GM12878 (cell line): ENCODE results near the gene ANKRD33B. TPM values are rescaled to one million over a fixed set of nuclear protein-coding genes. Genes with fewer than 3 reads are reported as not detected.

ENCODE experiments used
- ATAC-seq: fragments of 200-7000 bp; cut with Tn5 transposase; 3 replicates; pipeline ENCODE4 v1.9.1; 2020; ENCODE audit warnings: mild to moderate bottlenecking, moderate library complexity
- BruUV-seq: library from RNA; stranded (reverse); fragments of 400-500 nt; replicated peaks from 2 replicates; lab custom pipeline; 2021; lab: Mats Ljungman, UMichigan
- CTCF ChIA-PET: fragments of 300-600 bp; sonication (Branson Sonifier 250); formaldehyde crosslinking; extraction: SDS; loops from one replicate; lab custom pipeline; 2021; ENCODE audit warnings: inconsistent platforms; lab: Yijun Ruan, JAX
- POLR2A ChIA-PET: fragments of 350-600 bp; formaldehyde crosslinking; extraction: SDS; loops from one replicate; lab custom pipeline; 2021; ENCODE audit warnings: inconsistent platforms; lab: Charles Lee
- RAD21 ChIA-PET: fragments of 300-600 bp; sonication (Branson Sonifier 250); formaldehyde crosslinking; loops from one replicate; lab custom pipeline; 2023; ENCODE audit warnings: antibody characterized with exemption; ENCODE audit not compliant: unreplicated experiment; lab: Charles Lee
- SMC1A ChIA-PET: fragments of 300-600 bp; sonication (Branson Sonifier 250); formaldehyde crosslinking; loops from one replicate; lab custom pipeline; 2023; ENCODE audit not compliant: unreplicated experiment, uncharacterized antibody; lab: Charles Lee
- DNase-seq: peaks from one replicate; pipeline ENCODE4 v3.0.0-alpha.2; 2011; ENCODE audit warnings: low read depth, low spot score
- FAIRE-seq: peaks from 3 replicates; lab custom pipeline; 2011; peaks lifted over from hg19 to GRCh38; lab: Jason Lieb, UNC
- H2AFZ ChIP-seq: 2 replicates; pipeline ENCODE4 v1.6.0; 2011; ENCODE audit warnings: low read depth, low read length, control low read depth; ENCODE audit not compliant: control insufficient read depth
- H3K27ac ChIP-seq: 2 replicates; pipeline ENCODE4 v1.5.1; 2011; ENCODE audit warnings: control low read depth; ENCODE audit not compliant: control insufficient read depth, insufficient read depth
- H3K27me3 ChIP-seq, 2 experiments: replicated peaks in 1 of 2; 2 replicates each; pipeline versions ENCODE4 v1.6.0 to v1.6.1; 2011; ENCODE audit warnings: low read length in 1 of 2; ENCODE audit not compliant: control insufficient read depth in 2 of 2, insufficient read depth in 2 of 2
- H3K36me3 ChIP-seq, 2 experiments: 2 replicates each; pipeline ENCODE4 v1.5.1; 2011; ENCODE audit warnings: low read length in 1 of 2; ENCODE audit not compliant: control insufficient read depth in 2 of 2, insufficient read depth in 2 of 2
- H3K4me1 ChIP-seq: 2 replicates; pipeline ENCODE4 v1.6.1; 2011; ENCODE audit warnings: mild to moderate bottlenecking, low read length, moderate library complexity, mixed read lengths; ENCODE audit not compliant: control insufficient read depth, insufficient read depth
- H3K4me2 ChIP-seq: 2 replicates; pipeline ENCODE4 v1.6.0; 2011; ENCODE audit warnings: control low read depth; ENCODE audit not compliant: control insufficient read depth, insufficient read depth
- H3K4me3 ChIP-seq: fragments of 200-600 bp; sonication (generic); 2 replicates; pipeline ENCODE4 v1.5.1; 2016
- H3K79me2 ChIP-seq: 2 replicates; pipeline ENCODE4 v1.6.0; 2011; ENCODE audit warnings: low read length; ENCODE audit not compliant: control insufficient read depth, insufficient read depth
- H3K9ac ChIP-seq: 2 replicates; pipeline ENCODE4 v1.8.0; 2011; ENCODE audit warnings: low read length, control low read depth, mixed read lengths; ENCODE audit not compliant: control insufficient read depth, insufficient read depth
- H3K9me3 ChIP-seq: replicated peaks from 3 replicates; pipeline ENCODE4 v1.5.1; 2011; ENCODE audit warnings: mild to moderate bottlenecking, low read length; ENCODE audit not compliant: control insufficient read depth, insufficient read depth
- H4K20me1 ChIP-seq: 2 replicates; pipeline ENCODE4 v1.6.0; 2011; ENCODE audit not compliant: control insufficient read depth, insufficient read depth
- BCL11A ChIP-seq: IDR thresholded peaks from 2 replicates; pipeline ENCODE4 v1.6.1; 2011; ENCODE audit warnings: low read depth, low read length
- CBFB ChIP-seq: IDR thresholded peaks from 2 replicates; pipeline ENCODE4 v1.6.1; 2016; ENCODE audit warnings: antibody characterized with exemption, low read depth
- CREM ChIP-seq: IDR thresholded peaks from 2 replicates; pipeline ENCODE4 v1.6.1; 2014; ENCODE audit warnings: antibody characterized with exemption, low read depth
- EED ChIP-seq: sonication (generic); IDR thresholded peaks from 2 replicates; pipeline ENCODE4 v1.6.1; 2016; ENCODE audit warnings: antibody characterized with exemption, low read depth
- ETV6 ChIP-seq, 2 experiments: fragments of 450-650 bp in 1 of 2; IDR thresholded peaks in 1 of 2; conservative IDR thresholded peaks in 1 of 2; 2 replicates each; pipeline ENCODE4 v1.6.1; 2014; ENCODE audit warnings: antibody characterized with exemption in 1 of 2, borderline replicate concordance in 1 of 2, low read depth in 1 of 2, mild to moderate bottlenecking in 1 of 2, moderate library complexity in 1 of 2
- FOXM1 ChIP-seq: IDR thresholded peaks from 2 replicates; pipeline ENCODE4 v1.6.1; 2012; ENCODE audit warnings: low read depth, mild to moderate bottlenecking, inconsistent platforms, low read length, moderate library complexity
- GATAD2B ChIP-seq: fragments of 450-650 bp; conservative IDR thresholded peaks from 2 replicates; pipeline ENCODE4 v1.6.1; 2017; ENCODE audit warnings: low read depth, mild to moderate bottlenecking, moderate library complexity
- IKZF2 ChIP-seq, 2 experiments: fragments of 450-650 bp; IDR thresholded peaks; 2 replicates each; pipeline ENCODE4 v1.6.1; 2017; ENCODE audit warnings: mild to moderate bottlenecking in 2 of 2, moderate library complexity in 2 of 2
- JUND ChIP-seq: IDR thresholded peaks from 2 replicates; pipeline ENCODE4 v1.6.1; 2012; ENCODE audit warnings: low read depth, mild to moderate bottlenecking, low read length, improper control_type of control experiment, moderate library complexity
- MEF2A ChIP-seq: IDR thresholded peaks from 2 replicates; pipeline ENCODE4 v1.6.1; 2011; ENCODE audit warnings: low read depth, mild to moderate bottlenecking, low read length, moderate library complexity; ENCODE audit not compliant: insufficient read depth
- NBN ChIP-seq: fragments of 450-650 bp; IDR thresholded peaks from 2 replicates; pipeline ENCODE4 v1.6.1; 2016
- NR2F1 ChIP-seq: fragments of 450-650 bp; conservative IDR thresholded peaks from 2 replicates; pipeline ENCODE4 v1.6.1; 2017; ENCODE audit warnings: mild to moderate bottlenecking
- RUNX3 ChIP-seq: IDR thresholded peaks from 2 replicates; pipeline ENCODE4 v1.6.1; 2012; ENCODE audit warnings: low read length, inconsistent platforms
- SMARCA5 ChIP-seq: fragments of 450-650 bp; IDR thresholded peaks from 2 replicates; pipeline ENCODE4 v1.6.1; 2017; ENCODE audit warnings: mild to moderate bottlenecking
- SREBF2 ChIP-seq: IDR thresholded peaks from 2 replicates; pipeline ENCODE4 v1.6.1; 2012; ENCODE audit warnings: mild to moderate bottlenecking, low read length
- TCF12 ChIP-seq: IDR thresholded peaks from 2 replicates; pipeline ENCODE4 v1.6.1; 2011; ENCODE audit warnings: low read depth, mild to moderate bottlenecking, low read length
- ZNF384 ChIP-seq: IDR thresholded peaks from 2 replicates; pipeline ENCODE4 v1.6.1; 2012; ENCODE audit warnings: low read depth, mild to moderate bottlenecking, low read length, improper control_type of control experiment, borderline replicate concordance
- WGBS: methylation state at CpG from one replicate; pipeline ENCODE4 v1.1.6; 2016; ENCODE audit warnings: low lambda C conversion rate; ENCODE audit not compliant: insufficient replicate concordance, insufficient coverage; ENCODE audit errors: missing lambda C conversion rate; 5-methylcytosine and 5-hydroxymethylcytosine counted together
- in situ Hi-C: fragments of 300-500 bp; cut with MboI; formaldehyde crosslinking; loops from 9 replicates; pipeline ENCODE4 v1.14.3; 2018; ENCODE audit warnings: mixed read lengths
- intact Hi-C: fragments of 100-400 bp; cut with micrococcal nuclease; formaldehyde crosslinking; loops from one replicate; pipeline ENCODE4 v1.14.2; 2022; ENCODE audit not compliant: unreplicated experiment
- polyA plus RNA-seq, 11 experiments: library from polyadenylated mRNA; depleted of rRNA in 4 of 11; unstranded in 6 of 11; stranded (reverse) in 5 of 11; fragments of >200 nt; fragmentation: Nextera tagmentation in 4 of 11; fragmentation: Illumina TruSeq in 1 of 11; extraction: Ambion mirVana in 4 of 11; extraction: Trizol in 1 of 11; gene quantifications; 1 replicate in 1 of 11; 2 replicates in 10 of 11; pipeline versions ENCODE4 v1.2.1 to v1.2.3, GENCODE V29; 2011 to 2016; ENCODE audit warnings: inconsistent platforms in 2 of 11, missing spikeins in 2 of 11, low read depth in 1 of 11
- total RNA-seq, 4 experiments: library from RNA; depleted of rRNA in 3 of 4; stranded (reverse); fragments of >200 nt in 3 of 4; fragmentation: Illumina TruSeq in 1 of 4; extraction: Trizol in 1 of 4; gene quantifications; 2 replicates each; pipeline versions ENCODE4 v1.2.1 to v1.2.3, GENCODE V29; 2013 to 2021

Gene ANKRD33B
- total and polyA plus RNA-seq, 10 of the 15 experiments (the other 5 are each of a cell fraction or from before 2014, with no cell fraction given), result 4.9 to 61.6 (median 15.6) TPM

- Histone ChIP-seq H3K4me3 (peak overlapping the region; percentile 46; the same call in 1 of the 2 replicates), H3K9me3 (no peaks in the 10 kb centered on the region), H3K36me3 (peaks cover 7 to 8% of the 10 kb centered on the region in 2 experiments; a peak in 3 of 4 replicates), H2AFZ (no peak overlapping the region), H3K4me1 (peaks cover 65% of the 10 kb centered on the region), H3K27me3 (no peaks in the 10 kb centered on the region), H3K9ac (peak overlapping the region; percentile 48), H3K27ac (peak overlapping the region; percentile 77), H4K20me1 (peaks cover 3% of the 10 kb centered on the region; the same call in 1 of the 2 replicates), H3K79me2 (peaks cover 92% of the 10 kb centered on the region), H3K4me2 (peak overlapping the region; percentile 80)
- no TSS peak for BruUV-seq
- POLR2A ChIA-PET, result interaction anchor here (0.6 to 5.3 kb wide), 11 partner anchors 8 to 57 kb away, joined by 3 to 53 read pairs (median 7); partner anchors contain the start of gene ANKRD33B
- peak; percentile 13 for FAIRE-seq
- in situ Hi-C loops (no loop called here), intact Hi-C loops (loop anchor here (1.0 to 10.0 kb wide), 4 partner anchors 13 to 223 kb away; partner anchors contain the start of genes ANKRD33B and MARCHF6)
- 94% methylated on average over 1 of the region's 1 CpG for WGBS
- DNase-seq, result no peak
- 0 out of 2 replicates have a peak, but pooled peaks have one; percentile 9 for TF ChIP-seq FOXM1
- no peak for TF ChIP-seq SREBF2
- ATAC-seq, result peak; percentile 45
- RAD21 ChIA-PET, result interaction anchor here (1.0 to 6.1 kb wide), 17 partner anchors 9 to 123 kb away, joined by 3 to 54 read pairs (median 5); partner anchors contain the start of gene ANKRD33B
- CTCF ChIA-PET, result interaction anchor here (0.7 to 5.1 kb wide), 16 partner anchors 9 to 125 kb away, joined by 3 to 83 read pairs (median 8); no protein-coding TSS in a partner anchor
- SMC1A ChIA-PET, result interaction anchor here (0.6 to 5.9 kb wide), 16 partner anchors 9 to 126 kb away, joined by 4 to 73 read pairs (median 7); no protein-coding TSS in a partner anchor
Measured at GRCh38 chr5:10578293-10578665, 14.4 kb downstream of the ANKRD33B start.

DNA sequence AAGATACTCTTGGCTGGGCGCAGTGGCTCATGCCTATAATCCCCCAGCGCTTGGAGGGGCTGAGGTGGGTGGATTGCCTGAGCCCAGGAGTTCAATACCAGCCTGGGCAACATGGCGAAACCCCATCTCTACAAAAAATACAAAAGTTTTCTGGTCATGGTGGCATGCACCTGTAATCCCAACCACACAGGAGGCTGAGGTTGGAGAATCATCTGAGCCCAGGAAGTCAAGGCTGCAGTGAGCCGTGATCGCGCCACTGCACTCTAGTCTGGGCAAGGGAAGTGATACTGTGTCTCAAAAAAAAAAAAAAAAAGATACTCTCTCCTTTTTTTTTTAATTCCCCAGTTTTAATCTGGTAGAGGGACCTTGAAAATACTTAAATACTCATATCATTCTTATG lies 15.0 kb downstream of the ANKRD33B start:
- BruUV-seq, result no TSS peak
- in situ Hi-C loops, result no loop called here
- 7% methylated on average over 6 of the region's 6 CpGs for WGBS
- RAD21 ChIA-PET, result interaction anchor here (1.1 to 6.1 kb wide), 8 partner anchors 12 to 111 kb away, joined by 3 to 54 read pairs (median 6); partner anchors contain the start of gene ANKRD33B
- FAIRE-seq, result peak; percentile 73
- no peak overlapping the region for H2AFZ ChIP-seq
- peaks cover 8 to 9% of the 10 kb centered on the region in 2 experiments; a peak in 3 of 4 replicates for H3K36me3 ChIP-seq
- ATAC-seq, result peak; percentile 81
- intact Hi-C loops, result loop anchor here (1.0 to 10.0 kb wide), 4 partner anchors 14 to 224 kb away; partner anchors contain the start of genes ANKRD33B and MARCHF6
- H4K20me1 ChIP-seq, result peaks cover 3% of the 10 kb centered on the region; the same call in 1 of the 2 replicates
- H3K27me3 ChIP-seq, result no peaks in the 10 kb centered on the region
- H3K9me3 ChIP-seq, result no peaks in the 10 kb centered on the region
- POLR2A ChIA-PET, result interaction anchor here (0.8 to 5.3 kb wide), 10 partner anchors 8 to 89 kb away, joined by 3 to 53 read pairs (median 5); partner anchors contain the start of gene ANKRD33B
- SMC1A ChIA-PET, result interaction anchor here (1.3 to 5.9 kb wide), 6 partner anchors 11 to 54 kb away, joined by 3 to 73 read pairs (median 16); no protein-coding TSS in a partner anchor
- peak overlapping the region; percentile 80 for H3K4me2 ChIP-seq
- peak; percentile 79 for DNase-seq
- CTCF ChIA-PET, result interaction anchor here (1.3 to 5.1 kb wide), 8 partner anchors 12 to 111 kb away, joined by 3 to 83 read pairs (median 12); no protein-coding TSS in a partner anchor
- peak overlapping the region; percentile 77 for H3K27ac ChIP-seq
- peak overlapping the region; percentile 46; the same call in 1 of the 2 replicates for H3K4me3 ChIP-seq
- H3K9ac ChIP-seq, result no peak overlapping the region; the same call in 1 of the 2 replicates
- H3K79me2 ChIP-seq, result peaks cover 92% of the 10 kb centered on the region
- H3K4me1 ChIP-seq, result peaks cover 70% of the 10 kb centered on the region
- TF ChIP-seq GATAD2B (0 out of 2 replicates have a peak, but pooled peaks have one; percentile 41), RUNX3 (peak; percentile 87), ZNF384 (peak; percentile 91), EED (peak; percentile 96), SMARCA5 (no peak), MEF2A (0 out of 2 replicates have a peak, but pooled peaks have one; percentile 37), CBFB (0 out of 2 replicates have a peak, but pooled peaks have one; percentile 35), IKZF2 (IDR thresholded peaks at IDR 0.05) (peak; percentile 79 to 81), NR2F1 (no peak), BCL11A (0 out of 2 replicates have a peak, but pooled peaks have one; percentile 43), CREM (peak; percentile 39; the same call in 1 of the 2 replicates), ETV6 (conservative IDR thresholded peaks at IDR 0.05 in 1 of 2, IDR thresholded peaks at IDR 0.05 in 1 of 2; ENCODE audit: borderline replicate concordance in 1 of 2, low read depth in 1 of 2) (0 out of 4 replicates have a peak, but pooled peaks of 1 of the 2 experiments have one; percentile 20), TCF12 (peak; percentile 65; the same call in 1 of the 2 replicates), JUND (no peak), NBN (peak; percentile 44)
